ENCODE measurements around the gene KLF6.
A peak's percentile ranks its signal among the peaks of the same experiment; 100 is the strongest.

Gene KLF6

GRCh38 chr10:3787816-3788215 lies 2.8 kb upstream of the KLF6 start:
- DNase-seq (ENCODE audit: low spot score), result no peak

- DNase-seq (ENCODE audit: low spot score), result no peak
These were observed 2.0 kb upstream of the KLF6 start for GRCh38 chr10:3787016-3787400.

GRCh38 chr10:3786295-3787015 lies 1.4 kb upstream of the KLF6 start:
- DNase-seq (ENCODE audit: low spot score), result no peak

- DNase-seq (ENCODE audit: low spot score), result no peak
These were observed 852 bp upstream of the KLF6 start for GRCh38 chr10:3785851-3786271.

GRCh38 chr10:3785251-3785850 lies 342 bp upstream of the KLF6 start:
- DNase-seq (ENCODE audit: low spot score), result peak; percentile 97

- peak; percentile 73 for DNase-seq (ENCODE audit: low spot score)
These were observed 1.2 kb downstream of the KLF6 start for GRCh38 chr10:3783682-3784432.

- DNase-seq (ENCODE audit: low spot score), result peak; percentile 68
These were observed 1.7 kb downstream of the KLF6 start for GRCh38 chr10:3783316-3783681.

GRCh38 chr10:3782451-3783315 lies 2.3 kb downstream of the KLF6 start:
- peak; percentile 90 for DNase-seq (ENCODE audit: low spot score)

GRCh38 chr10:3782146-3782450 lies 2.9 kb downstream of the KLF6 start:
- no peak for DNase-seq (ENCODE audit: low spot score)

- no peak for DNase-seq (ENCODE audit: low spot score)
These were observed 3.4 kb downstream of the KLF6 start for GRCh38 chr10:3781468-3782145.

GRCh38 chr10:3780771-3781467 lies 4.1 kb downstream of the KLF6 start:
- DNase-seq (ENCODE audit: low spot score), result no peak

- no peak for DNase-seq (ENCODE audit: low spot score)
These were observed 4.8 kb downstream of the KLF6 start for GRCh38 chr10:3780021-3780770.

GRCh38 chr10:3779158-3779741 lies 5.8 kb downstream of the KLF6 start:
- DNase-seq (ENCODE audit: low spot score), result no peak

- no peak for DNase-seq (ENCODE audit: low spot score)
These were observed 6.3 kb downstream of the KLF6 start for GRCh38 chr10:3778692-3779157.

GRCh38 chr10:3777981-3778691 lies 6.9 kb downstream of the KLF6 start:
- DNase-seq (ENCODE audit: low spot score), result no peak

- DNase-seq (ENCODE audit: low spot score), result no peak
These were observed 8.0 kb downstream of the KLF6 start for GRCh38 chr10:3776796-3777571.

- no peak for DNase-seq (ENCODE audit: low spot score)
These were observed 9.1 kb downstream of the KLF6 start for GRCh38 chr10:3775696-3776551.
